Measurements from ENCODE around the gene SNAPC3. TPM values are rescaled to one million over a fixed set of nuclear protein-coding genes. Genes with fewer than 3 reads are reported as not detected.

SNAPC3 gene
- total and polyA plus RNA-seq, 2 of the 4 experiments (the other 2 are of a cell fraction), result 22.0 to 31.0 TPM

GRCh38 chr9:15491950-15492349 is 69.3 kb downstream of the SNAPC3 start:
- dilution Hi-C loops (cut with HindIII; ENCODE audit: low sequenced_read_pairs, unreplicated experiment) (no loop called here), in situ Hi-C loops (cut with MboI; ENCODE audit: low sequenced_read_pairs) (no loop called here), intact Hi-C loops (cut with micrococcal nuclease) (no loop called here)
- Histone ChIP-seq H3K4me2 (ENCODE audit: low read depth, low read length) (no peak overlapping the region), H2BK120ac (ENCODE audit: low read depth, low read length) (no peak overlapping the region), H2AFZ (replicated peaks; ENCODE audit: low read length, poor library complexity) (no peak overlapping the region), H2BK20ac (ENCODE audit: low read depth, low read length) (no peak overlapping the region), H2AK9ac (replicated peaks; ENCODE audit: low read depth, low read length, poor library complexity) (no peak overlapping the region), H3K56ac (ENCODE audit: extremely low read depth, insufficient read depth, low read length) (no peak overlapping the region), H4K5ac (ENCODE audit: low read depth, low read length) (no peak overlapping the region), H4K20me1 (ENCODE audit: insufficient read depth, low read length) (peaks cover 5% of the 10 kb centered on the region; the same call in 1 of the 2 replicates), H3K9me3 (ENCODE audit: control insufficient read depth, insufficient read depth, low read length) (no peaks in the 10 kb centered on the region; the same call in 1 of the 2 replicates), H3K4me1 (ENCODE audit: control insufficient read depth, insufficient read depth, low read length) (no peaks in the 10 kb centered on the region), H2AK5ac (ENCODE audit: low read depth, low read length) (no peak overlapping the region), H2BK15ac (ENCODE audit: low read depth, low read length) (no peak overlapping the region), H3K36me3 (ENCODE audit: control insufficient read depth, insufficient read depth, low read length) (peaks cover 7% of the 10 kb centered on the region), H3K23ac (ENCODE audit: low read depth, low read length) (no peak overlapping the region), H3K18ac (ENCODE audit: low read depth, low read length) (no peak overlapping the region), H4K91ac (ENCODE audit: insufficient read depth, low read depth, low read length) (no peak overlapping the region), H3K79me1 (ENCODE audit: low read depth in 1 of 2, low read length in 2 of 2) (peaks cover 12 to 30% of the 10 kb centered on the region in 2 experiments), H3K4ac (ENCODE audit: low read depth, low read length) (no peak overlapping the region), H3K4me3 (ENCODE audit: insufficient read depth, low read depth, low read length) (no peak overlapping the region), H3K27me3 (ENCODE audit: control insufficient read depth, insufficient read depth, low read length) (no peaks in the 10 kb centered on the region), H3K9ac (ENCODE audit: low read depth, low read length) (no peak overlapping the region), H3K14ac (replicated peaks; ENCODE audit: low read depth, low read length) (no peak overlapping the region), H3K27ac (ENCODE audit: insufficient read depth, low read length) (no peak overlapping the region), H2BK5ac (ENCODE audit: low read depth, low read length, poor library complexity, severe bottlenecking) (no peak overlapping the region), H4K8ac (ENCODE audit: low read depth in 2 of 2, low read length in 2 of 2) (no peak overlapping the region), H3K9me1 (ENCODE audit: insufficient read depth, low read length) (0 out of 2 replicates have a peak, but pooled peaks cover 4% of the 10 kb centered on the region)
- ATAC-seq (ENCODE audit: low read depth), result no peak
- CTCF ChIA-PET, result no interaction called here
- WGBS, 2 experiments (ENCODE audit: extremely low coverage in 2 of 2, insufficient read length in 1 of 2), result no CpG with 5 or more reads among the region's 1 CpG
- POLR2A ChIA-PET (ENCODE audit: unreplicated experiment), result no interaction called here
- BruUV-seq (replicated peaks), result no TSS peak
- no peak for TF ChIP-seq ELK1 (IDR thresholded peaks at IDR 0.05; ENCODE audit: borderline replicate concordance, low read depth, low read length)
- TF ChIP-seq POLR2A (IDR thresholded peaks at IDR 0.05; ENCODE audit: low read depth, low read length), result no peak
- no peak for TF ChIP-seq RCOR1 (IDR thresholded peaks at IDR 0.05; ENCODE audit: insufficient replicate concordance, low read length)
- no peak for TF ChIP-seq MXI1 (IDR thresholded peaks at IDR 0.05; ENCODE audit: borderline replicate concordance, low read depth, low read length)
- no peak for TF ChIP-seq MAZ (IDR thresholded peaks at IDR 0.05; ENCODE audit: borderline replicate concordance, low read depth, low read length)
- no peak for TF ChIP-seq FOS (IDR thresholded peaks at IDR 0.05; ENCODE audit: low read depth, low read length)
- TF ChIP-seq RFX5 (IDR thresholded peaks at IDR 0.05; ENCODE audit: low read depth, low read length), result no peak
- TF ChIP-seq RAD21 (IDR thresholded peaks at IDR 0.05; ENCODE audit: low read length), result no peak
- no peak for TF ChIP-seq MAFK (IDR thresholded peaks at IDR 0.05; ENCODE audit: low read depth, low read length)
- TF ChIP-seq CEBPB (IDR thresholded peaks at IDR 0.05; ENCODE audit: low read depth, low read length), result no peak
- TF ChIP-seq NFE2L2 (IDR thresholded peaks at IDR 0.05; ENCODE audit: low read depth, low read length), result no peak
- TF ChIP-seq CHD1 (IDR thresholded peaks at IDR 0.05; ENCODE audit: low read depth, low read length), result no peak
- TF ChIP-seq, protein P1, sequence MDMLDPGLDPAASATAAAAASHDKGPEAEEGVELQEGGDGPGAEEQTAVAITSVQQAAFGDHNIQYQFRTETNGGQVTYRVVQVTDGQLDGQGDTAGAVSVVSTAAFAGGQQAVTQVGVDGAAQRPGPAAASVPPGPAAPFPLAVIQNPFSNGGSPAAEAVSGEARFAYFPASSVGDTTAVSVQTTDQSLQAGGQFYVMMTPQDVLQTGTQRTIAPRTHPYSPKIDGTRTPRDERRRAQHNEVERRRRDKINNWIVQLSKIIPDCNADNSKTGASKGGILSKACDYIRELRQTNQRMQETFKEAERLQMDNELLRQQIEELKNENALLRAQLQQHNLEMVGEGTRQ (IDR thresholded peaks at IDR 0.05; ENCODE audit: low read depth, low read length), result no peak
- TF ChIP-seq SMC3 (IDR thresholded peaks at IDR 0.05; ENCODE audit: low read depth, low read length), result no peak
- TF ChIP-seq, protein P2, sequence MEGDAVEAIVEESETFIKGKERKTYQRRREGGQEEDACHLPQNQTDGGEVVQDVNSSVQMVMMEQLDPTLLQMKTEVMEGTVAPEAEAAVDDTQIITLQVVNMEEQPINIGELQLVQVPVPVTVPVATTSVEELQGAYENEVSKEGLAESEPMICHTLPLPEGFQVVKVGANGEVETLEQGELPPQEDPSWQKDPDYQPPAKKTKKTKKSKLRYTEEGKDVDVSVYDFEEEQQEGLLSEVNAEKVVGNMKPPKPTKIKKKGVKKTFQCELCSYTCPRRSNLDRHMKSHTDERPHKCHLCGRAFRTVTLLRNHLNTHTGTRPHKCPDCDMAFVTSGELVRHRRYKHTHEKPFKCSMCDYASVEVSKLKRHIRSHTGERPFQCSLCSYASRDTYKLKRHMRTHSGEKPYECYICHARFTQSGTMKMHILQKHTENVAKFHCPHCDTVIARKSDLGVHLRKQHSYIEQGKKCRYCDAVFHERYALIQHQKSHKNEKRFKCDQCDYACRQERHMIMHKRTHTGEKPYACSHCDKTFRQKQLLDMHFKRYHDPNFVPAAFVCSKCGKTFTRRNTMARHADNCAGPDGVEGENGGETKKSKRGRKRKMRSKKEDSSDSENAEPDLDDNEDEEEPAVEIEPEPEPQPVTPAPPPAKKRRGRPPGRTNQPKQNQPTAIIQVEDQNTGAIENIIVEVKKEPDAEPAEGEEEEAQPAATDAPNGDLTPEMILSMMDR (conservative IDR thresholded peaks at IDR 0.05; ENCODE audit: low read depth, low read length), result no peak
- TF ChIP-seq BHLHE40 (IDR thresholded peaks at IDR 0.05; ENCODE audit: low read depth, low read length), result no peak
- DNase-seq, result no peak

Measured in IMR-90 (cell line).